Smooth muscle cell (in vitro differentiated cells): Measurements from ENCODE around the gene FHAD1. TPM values are rescaled to one million over a fixed set of nuclear protein-coding genes. Genes with fewer than 3 reads are reported as not detected.

Experiments used
- DNase-seq: peaks from one replicate; lab custom pipeline; 2025; ENCODE audit not compliant: unreplicated experiment; lab: John Stamatoyannopoulos, UW
- H2AFZ ChIP-seq: fragments of 200-600 bp; sonication (generic); 2 replicates; pipeline ENCODE4 v1.6.0; 2016; ENCODE audit warnings: antibody characterized with exemption, low read depth, mild to moderate bottlenecking
- H3F3A ChIP-seq: fragments of 200-600 bp; sonication (generic); 2 replicates; pipeline ENCODE4 v1.6.0; 2017; ENCODE audit warnings: antibody characterized with exemption, low read depth
- H3K27ac ChIP-seq: fragments of 200-600 bp; sonication (generic); 2 replicates; pipeline ENCODE4 v1.5.1; 2016; ENCODE audit warnings: low read depth, mild to moderate bottlenecking
- H3K27me3 ChIP-seq: fragments of 200-600 bp; sonication (generic); 2 replicates; pipeline ENCODE4 v1.6.1; 2016; ENCODE audit warnings: low read depth, mild to moderate bottlenecking
- H3K36me3 ChIP-seq: fragments of 200-600 bp; sonication (generic); 2 replicates; pipeline ENCODE4 v1.5.1; 2016; ENCODE audit warnings: low read depth
- H3K4me1 ChIP-seq: fragments of 200-600 bp; sonication (generic); 2 replicates; pipeline ENCODE4 v1.5.1; 2016; ENCODE audit warnings: low read depth
- H3K4me2 ChIP-seq: fragments of 200-600 bp; sonication (generic); 2 replicates; pipeline ENCODE4 v1.6.0; 2016; ENCODE audit warnings: mild to moderate bottlenecking
- H3K4me3 ChIP-seq: fragments of 200-600 bp; sonication (generic); 2 replicates; pipeline ENCODE4 v1.5.1; 2016; ENCODE audit warnings: mild to moderate bottlenecking
- H3K79me2 ChIP-seq: fragments of 200-600 bp; sonication (generic); 2 replicates; pipeline ENCODE4 v1.6.0; 2016; ENCODE audit warnings: low read depth, mild to moderate bottlenecking
- H3K9ac ChIP-seq: fragments of 200-600 bp; sonication (generic); 2 replicates; pipeline ENCODE4 v1.6.0; 2016; ENCODE audit warnings: low read depth
- H3K9me3 ChIP-seq: fragments of 200-600 bp; sonication (generic); replicated peaks from 2 replicates; pipeline ENCODE4 v1.5.1; 2016; ENCODE audit warnings: low read depth
- H4K20me1 ChIP-seq: fragments of 200-600 bp; sonication (generic); 2 replicates; pipeline ENCODE4 v1.6.0; 2016; ENCODE audit warnings: low read depth
- CTCF ChIP-seq: fragments of 200-600 bp; sonication (generic); IDR thresholded peaks from 2 replicates; pipeline ENCODE4 v1.5.1; 2017; ENCODE audit warnings: borderline replicate concordance, mild to moderate bottlenecking, antibody characterized with exemption; ENCODE audit not compliant: insufficient read depth, poor library complexity, severe bottlenecking
- WGBS: methylation state at CpG from one replicate; pipeline ENCODE4 v1.1.7; 2016; ENCODE audit warnings: low lambda C conversion rate; 5-methylcytosine and 5-hydroxymethylcytosine counted together
- polyA plus RNA-seq: library from polyadenylated mRNA; unstranded; fragments of >200 nt; fragmentation: Nextera tagmentation; extraction: Ambion mirVana; gene quantifications from 2 replicates; pipeline ENCODE4 v1.2.1, GENCODE V29; 2016
- total RNA-seq: library from RNA; depleted of rRNA; stranded (reverse); fragments of >200 nt; gene quantifications from 2 replicates; pipeline ENCODE4 v1.2.3, GENCODE V29; 2014

FHAD1 gene
- total and polyA plus RNA-seq, 2 experiments from 2014 or later, result 0.33 TPM; not detected in 1

- no peak for TF ChIP-seq CTCF
- H3K27me3 ChIP-seq, result no peaks in the 10 kb centered on the region
- H3K9ac ChIP-seq, result no peak overlapping the region
- no peak for DNase-seq
- no peaks in the 10 kb centered on the region for H3F3A ChIP-seq
- H3K9me3 ChIP-seq, result no peaks in the 10 kb centered on the region
- WGBS, result 81% methylated on average over 3 of the region's 3 CpGs
- no peaks in the 10 kb centered on the region for H3K4me1 ChIP-seq
- H3K4me3 ChIP-seq, result no peak overlapping the region
- no peaks in the 10 kb centered on the region for H4K20me1 ChIP-seq
- H2AFZ ChIP-seq, result no peak overlapping the region
- H3K4me2 ChIP-seq, result no peak overlapping the region
- no peaks in the 10 kb centered on the region for H3K36me3 ChIP-seq
- H3K79me2 ChIP-seq, result no peaks in the 10 kb centered on the region
- H3K27ac ChIP-seq, result no peak overlapping the region
Observed at GRCh38 chr1:15400627-15401026, 153.6 kb downstream of the FHAD1 start.

GRCh38 chr1:15401391-15402055 is 154.5 kb downstream of the FHAD1 start:
- TF ChIP-seq CTCF, result no peak
- Histone ChIP-seq H3K4me1 (no peaks in the 10 kb centered on the region), H3K9me3 (no peaks in the 10 kb centered on the region), H3K27ac (no peak overlapping the region), H3K4me3 (no peak overlapping the region), H3K36me3 (no peaks in the 10 kb centered on the region), H2AFZ (no peak overlapping the region), H3K27me3 (no peaks in the 10 kb centered on the region), H3F3A (no peaks in the 10 kb centered on the region), H3K79me2 (no peaks in the 10 kb centered on the region), H3K4me2 (no peak overlapping the region), H3K9ac (no peak overlapping the region), H4K20me1 (no peaks in the 10 kb centered on the region)
- WGBS, result 88% methylated on average over 7 of the region's 7 CpGs
- DNase-seq, result no peak

GRCh38 chr1:15402809-15403450 is 155.9 kb downstream of the FHAD1 start:
- H3K36me3 ChIP-seq, result no peaks in the 10 kb centered on the region
- no peak for TF ChIP-seq CTCF
- 92% methylated on average over 5 of the region's 5 CpGs for WGBS

More at GRCh38 chr1:15402809-15403450, 155.9 kb downstream of the FHAD1 start:
- H3F3A ChIP-seq, result peaks cover 5% of the 10 kb centered on the region
- no peak overlapping the region for H2AFZ ChIP-seq
- no peak overlapping the region for H3K4me2 ChIP-seq
- H3K4me3 ChIP-seq, result no peak overlapping the region
- no peaks in the 10 kb centered on the region for H3K79me2 ChIP-seq
- no peaks in the 10 kb centered on the region for H3K9me3 ChIP-seq
- no peaks in the 10 kb centered on the region for H4K20me1 ChIP-seq
- H3K9ac ChIP-seq, result no peak overlapping the region
- DNase-seq, result no peak
- no peak overlapping the region for H3K27ac ChIP-seq
- H3K27me3 ChIP-seq, result no peaks in the 10 kb centered on the region
- no peaks in the 10 kb centered on the region for H3K4me1 ChIP-seq
